Fibroblast of lung (primary cell): Measurements from ENCODE around the gene DENND1A. TPM values are rescaled to one million over a fixed set of nuclear protein-coding genes. Genes with fewer than 3 reads are reported as not detected.

Experiments
- DNase-seq, 2 donors: peaks; one replicate each; pipeline versions ENCODE4 v3.0.0 to v3.0.0-alpha.2; 2010; ENCODE audit warnings: low read depth in 2 of 2
- H2AFZ ChIP-seq: 2 replicates; pipeline ENCODE4 v1.5.1; 2012; ENCODE audit warnings: low read length, control low read depth, inconsistent platforms
- H3K27ac ChIP-seq: 2 replicates; pipeline ENCODE4 v1.5.1; 2011; ENCODE audit warnings: low read length, control low read depth; ENCODE audit not compliant: insufficient read depth
- H3K27me3 ChIP-seq: 2 replicates; pipeline ENCODE4 v1.5.1; 2011; ENCODE audit warnings: mild to moderate bottlenecking, low read length; ENCODE audit not compliant: control insufficient read depth, insufficient read depth
- H3K36me3 ChIP-seq: 2 replicates; pipeline ENCODE4 v1.5.1; 2011; ENCODE audit warnings: low read length; ENCODE audit not compliant: control insufficient read depth, insufficient read depth
- H3K4me1 ChIP-seq: 2 replicates; pipeline ENCODE4 v1.5.1; 2011; ENCODE audit warnings: low read length; ENCODE audit not compliant: control insufficient read depth, insufficient read depth; ENCODE audit errors: extremely low read depth
- H3K4me2 ChIP-seq: 2 replicates; pipeline ENCODE4 v1.5.1; 2011; ENCODE audit warnings: low read length, control low read depth; ENCODE audit not compliant: insufficient read depth; ENCODE audit errors: extremely low read depth
- H3K4me3 ChIP-seq, 4 experiments: fragments of 200-600 bp in 1 of 4; sonication (generic) in 1 of 4; replicated peaks in 1 of 4; 2 replicates each; pipeline ENCODE4 v1.5.1; 2011 to 2016; ENCODE audit warnings: low read length in 4 of 4, low read depth in 3 of 4, mild to moderate bottlenecking in 3 of 4, control low read depth in 2 of 4, inconsistent platforms in 1 of 4, mixed read lengths in 1 of 4; ENCODE audit not compliant: insufficient read depth in 1 of 4; ENCODE audit errors: control extremely low read depth in 1 of 4
- H3K79me2 ChIP-seq: 2 replicates; pipeline ENCODE4 v1.5.1; 2012; ENCODE audit warnings: mild to moderate bottlenecking, low read length, inconsistent platforms; ENCODE audit not compliant: control insufficient read depth, insufficient read depth
- H3K9ac ChIP-seq: 2 replicates; pipeline ENCODE4 v1.5.1; 2011; ENCODE audit warnings: mild to moderate bottlenecking, low read length, control low read depth; ENCODE audit not compliant: insufficient read depth
- H3K9me3 ChIP-seq: 2 replicates; pipeline ENCODE4 v1.5.1; 2012; ENCODE audit warnings: low read depth, low read length; ENCODE audit not compliant: control insufficient read depth, insufficient read depth
- H4K20me1 ChIP-seq: 2 replicates; pipeline ENCODE4 v1.5.1; 2011; ENCODE audit warnings: low read length; ENCODE audit not compliant: control insufficient read depth, insufficient read depth; ENCODE audit errors: extremely low read depth
- CTCF ChIP-seq, 2 donors: IDR thresholded peaks in 1 of 2; conservative IDR thresholded peaks in 1 of 2; 1 replicate in 1 of 2; 2 replicates in 1 of 2; pipeline ENCODE4 v1.5.1; 2011 to 2012; ENCODE audit warnings: low read length in 2 of 2, control low read depth in 1 of 2, inconsistent platforms in 1 of 2, low read depth in 1 of 2, mild to moderate bottlenecking in 1 of 2
- EZH2 ChIP-seq: IDR thresholded peaks from 2 replicates; pipeline ENCODE4 v1.5.1; 2012; ENCODE audit warnings: low read length, control low read depth, mild to moderate bottlenecking; ENCODE audit errors: missing control alignments
- polyA plus RNA-seq, 2 donors: library from polyadenylated mRNA; depleted of rRNA in 1 of 2; stranded (reverse) in 1 of 2; unstranded in 1 of 2; fragments of >200 nt; gene quantifications; 2 replicates each; pipeline ENCODE4 v1.2.1, GENCODE V29; 2011 to 2012; ENCODE audit warnings: missing spikeins in 1 of 2
- total RNA-seq: library from RNA; depleted of rRNA; stranded (reverse); fragments of >200 nt; gene quantifications from 2 replicates; pipeline ENCODE4 v1.2.1, GENCODE V29; 2014

Gene DENND1A
- total and polyA plus RNA-seq, 2 donors (not counting 1 experiment from before 2014, with no cell fraction given), result 13.0 to 18.3 TPM

- Histone ChIP-seq H3K4me2 (no peak overlapping the region), H3K4me1 (no peaks in the 10 kb centered on the region), H3K79me2 (no peaks in the 10 kb centered on the region), H3K27ac (no peak overlapping the region), H4K20me1 (no peaks in the 10 kb centered on the region), H3K9me3 (no peaks in the 10 kb centered on the region), H3K36me3 (no peaks in the 10 kb centered on the region), H3K9ac (no peak overlapping the region), H2AFZ (no peak overlapping the region), H3K4me3 (no peak overlapping the region), H3K27me3 (no peaks in the 10 kb centered on the region)
- no peak for TF ChIP-seq CTCF (conservative IDR thresholded peaks at IDR 0.05 in 1 of 2, IDR thresholded peaks at IDR 0.05 in 1 of 2; ENCODE audit: low read depth in 1 of 2, low read length in 2 of 2)
- TF ChIP-seq EZH2, result no peak
- no peak for DNase-seq
Measured at GRCh38 chr9:123362856-123363255, 567.1 kb downstream of the DENND1A start.

GRCh38 chr9:123361731-123362510 is 568.0 kb downstream of the DENND1A start:
- H3K79me2 ChIP-seq, result no peaks in the 10 kb centered on the region
- no peaks in the 10 kb centered on the region for H3K9me3 ChIP-seq
- no peak overlapping the region for H3K27ac ChIP-seq
- no peaks in the 10 kb centered on the region for H3K36me3 ChIP-seq
- no peak for DNase-seq
- no peaks in the 10 kb centered on the region for H3K4me1 ChIP-seq
- no peak for TF ChIP-seq EZH2
- no peak for TF ChIP-seq CTCF (conservative IDR thresholded peaks at IDR 0.05 in 1 of 2, IDR thresholded peaks at IDR 0.05 in 1 of 2; ENCODE audit: low read depth in 1 of 2, low read length in 2 of 2)
- H3K4me3 ChIP-seq, result no peak overlapping the region
- H4K20me1 ChIP-seq, result no peaks in the 10 kb centered on the region
- H2AFZ ChIP-seq, result no peak overlapping the region
- H3K9ac ChIP-seq, result no peak overlapping the region
- H3K4me2 ChIP-seq, result no peak overlapping the region
- no peaks in the 10 kb centered on the region for H3K27me3 ChIP-seq

- no peak overlapping the region for H3K9ac ChIP-seq
- no peak for TF ChIP-seq CTCF (conservative IDR thresholded peaks at IDR 0.05 in 1 of 2, IDR thresholded peaks at IDR 0.05 in 1 of 2; ENCODE audit: low read depth in 1 of 2, low read length in 2 of 2)
- TF ChIP-seq EZH2, result no peak
- no peak overlapping the region for H2AFZ ChIP-seq
- no peaks in the 10 kb centered on the region for H3K79me2 ChIP-seq
- H3K27ac ChIP-seq, result no peak overlapping the region
- no peaks in the 10 kb centered on the region for H3K27me3 ChIP-seq
- H3K4me2 ChIP-seq, result no peak overlapping the region
- no peaks in the 10 kb centered on the region for H3K9me3 ChIP-seq
- no peak overlapping the region for H3K4me3 ChIP-seq
- no peaks in the 10 kb centered on the region for H4K20me1 ChIP-seq
- H3K4me1 ChIP-seq, result no peaks in the 10 kb centered on the region
- H3K36me3 ChIP-seq, result no peaks in the 10 kb centered on the region
- DNase-seq, result no peak
Measured at GRCh38 chr9:123361086-123361730, 568.7 kb downstream of the DENND1A start.
